Upper lobe of left lung (tissue), 4 donors: ENCODE results near the gene SETD6.

Experiments used
- CTCF ChIP-seq, 6 experiments: fragments of 450-650 bp in 4 of 6; fragments of 200-600 bp in 2 of 6; sonication (generic) in 2 of 6; IDR thresholded peaks; one replicate each; pipeline ENCODE4 v1.5.1; 2016 to 2019; ENCODE audit warnings: antibody characterized with exemption in 6 of 6
- POLR2AphosphoS5 ChIP-seq, 2 donors: sonication (generic); formaldehyde crosslinking; IDR thresholded peaks; one replicate each; pipeline ENCODE4 v1.5.1; 2017; ENCODE audit warnings: antibody characterized with exemption in 2 of 2

- TF ChIP-seq CTCF (IDR thresholded peaks at IDR 0.05): no peak
- TF ChIP-seq POLR2AphosphoS5 (IDR thresholded peaks at IDR 0.05): no peak
Observed at GRCh38 chr16:58543685-58544084, 28.4 kb downstream of the SETD6 start.
